SK-N-MC (cell line): Measurements from ENCODE around the gene TRAPPC5.

Experiments
- DNase-seq: peaks from one replicate; pipeline ENCODE4 v3.0.0-alpha.2; 2011; ENCODE audit warnings: low read depth, low spot score
- H3K27ac ChIP-seq: fragments of 200-600 bp; sonication (generic); 2 replicates; pipeline ENCODE4 v1.5.1; 2016; ENCODE audit warnings: mixed run types
- H3K36me3 ChIP-seq: fragments of 200-600 bp; sonication (generic); 2 replicates; pipeline ENCODE4 v1.6.1; 2017; ENCODE audit warnings: antibody characterized with exemption, low read length, mixed read lengths; ENCODE audit not compliant: insufficient read depth
- H3K4me3 ChIP-seq: fragments of 200-600 bp; sonication (generic); 2 replicates; pipeline ENCODE4 v1.5.1; 2016
- H3K9ac ChIP-seq: fragments of 200-600 bp; sonication (generic); 2 replicates; pipeline ENCODE4 v1.8.0; 2017; ENCODE audit warnings: mixed run types, mixed read lengths; ENCODE audit not compliant: insufficient read length
- H3K9me3 ChIP-seq: fragments of 200-600 bp; sonication (generic); 2 replicates; pipeline ENCODE4 v1.6.1; 2017; ENCODE audit warnings: low read depth, mild to moderate bottlenecking, antibody characterized with exemption, low read length, moderate library complexity, mixed read lengths
- EZH2 ChIP-seq: fragments of 200-600 bp; sonication (generic); IDR thresholded peaks from one replicate; pipeline ENCODE4 v1.6.1; 2017; ENCODE audit warnings: antibody characterized with exemption
- FOXP2 ChIP-seq: optimal IDR thresholded peaks from 2 replicates; pipeline ENCODE3; 2011; ENCODE audit warnings: mild to moderate bottlenecking, moderate library complexity; ENCODE audit not compliant: insufficient read depth; ENCODE audit errors: extremely low read length, control extremely low read depth
- POLR2AphosphoS5 ChIP-seq: IDR thresholded peaks from 2 replicates; pipeline ENCODE4 v1.6.1; 2012; ENCODE audit warnings: mild to moderate bottlenecking, low read depth, low read length, borderline replicate concordance

TRAPPC5 gene

GRCh38 chr19:7687177-7687576 is 6.5 kb downstream of the TRAPPC5 start:
- Histone ChIP-seq H3K27ac (no peak overlapping the region), H3K9me3 (no peaks in the 10 kb centered on the region), H3K9ac (no peak overlapping the region), H3K4me3 (no peak overlapping the region), H3K36me3 (peaks cover 5% of the 10 kb centered on the region; the same call in 1 of the 2 replicates)
- DNase-seq, result no peak
- no peak for TF ChIP-seq EZH2
- TF ChIP-seq FOXP2, result no peak
- TF ChIP-seq POLR2AphosphoS5, result no peak

GRCh38 chr19:7689165-7689564 is 8.5 kb downstream of the TRAPPC5 start:
- TF ChIP-seq FOXP2, result no peak
- TF ChIP-seq EZH2, result no peak
- no peak for TF ChIP-seq POLR2AphosphoS5
- H3K9ac ChIP-seq, result no peak overlapping the region
- no peak overlapping the region for H3K4me3 ChIP-seq
- no peak for DNase-seq
- H3K27ac ChIP-seq, result no peak overlapping the region
- H3K36me3 ChIP-seq, result no peaks in the 10 kb centered on the region
- no peaks in the 10 kb centered on the region for H3K9me3 ChIP-seq

- no peaks in the 10 kb centered on the region for H3K36me3 ChIP-seq
- no peak for DNase-seq
- no peak overlapping the region for H3K27ac ChIP-seq
- TF ChIP-seq FOXP2 (no peak), EZH2 (no peak), POLR2AphosphoS5 (no peak)
- no peak overlapping the region for H3K9ac ChIP-seq
- no peaks in the 10 kb centered on the region for H3K9me3 ChIP-seq
- no peak overlapping the region for H3K4me3 ChIP-seq
Measured at GRCh38 chr19:7690779-7691258, 10.2 kb downstream of the TRAPPC5 start.

GRCh38 chr19:7691497-7691896 is 10.9 kb downstream of the TRAPPC5 start:
- TF ChIP-seq FOXP2 (no peak), POLR2AphosphoS5 (no peak), EZH2 (no peak)
- Histone ChIP-seq H3K27ac (no peak overlapping the region), H3K9me3 (no peaks in the 10 kb centered on the region), H3K4me3 (no peak overlapping the region), H3K36me3 (no peaks in the 10 kb centered on the region), H3K9ac (no peak overlapping the region)
- DNase-seq, result no peak

- Histone ChIP-seq H3K4me3 (no peak overlapping the region), H3K9ac (no peak overlapping the region), H3K27ac (no peak overlapping the region), H3K36me3 (no peaks in the 10 kb centered on the region), H3K9me3 (no peaks in the 10 kb centered on the region)
- DNase-seq, result no peak
- TF ChIP-seq POLR2AphosphoS5 (no peak), FOXP2 (no peak), EZH2 (no peak)
Measured at GRCh38 chr19:7692417-7693088, 11.9 kb downstream of the TRAPPC5 start.

GRCh38 chr19:7694499-7694898 is 13.9 kb downstream of the TRAPPC5 start:
- no peaks in the 10 kb centered on the region for H3K9me3 ChIP-seq
- no peak overlapping the region for H3K4me3 ChIP-seq
- no peaks in the 10 kb centered on the region for H3K36me3 ChIP-seq
- no peak overlapping the region for H3K27ac ChIP-seq
- no peak for DNase-seq
- TF ChIP-seq FOXP2, result no peak
- no peak for TF ChIP-seq POLR2AphosphoS5
- TF ChIP-seq EZH2, result no peak
- no peak overlapping the region for H3K9ac ChIP-seq

GRCh38 chr19:7697721-7698287 is 17.2 kb downstream of the TRAPPC5 start:
- Histone ChIP-seq H3K27ac (no peak overlapping the region), H3K36me3 (no peaks in the 10 kb centered on the region), H3K4me3 (no peak overlapping the region), H3K9me3 (no peaks in the 10 kb centered on the region), H3K9ac (no peak overlapping the region)
- no peak for DNase-seq
- no peak for TF ChIP-seq EZH2
- TF ChIP-seq POLR2AphosphoS5, result no peak
- TF ChIP-seq FOXP2, result no peak

- no peaks in the 10 kb centered on the region for H3K9me3 ChIP-seq
- H3K27ac ChIP-seq, result no peak overlapping the region
- no peak for TF ChIP-seq EZH2
- TF ChIP-seq FOXP2, result no peak
- no peak for TF ChIP-seq POLR2AphosphoS5
- H3K9ac ChIP-seq, result no peak overlapping the region
- H3K4me3 ChIP-seq, result no peak overlapping the region
- H3K36me3 ChIP-seq, result no peaks in the 10 kb centered on the region
- DNase-seq, result no peak
Measured at GRCh38 chr19:7698583-7698982, 17.9 kb downstream of the TRAPPC5 start.
